ENCODE measurements around the gene ENO1. TPM values are rescaled to one million over a fixed set of nuclear protein-coding genes. Genes with fewer than 3 reads are reported as not detected.

ENO1 gene
- total and polyA plus RNA-seq, 10 of the 15 experiments (the other 5 are each of a cell fraction or from before 2014, with no cell fraction given): 1,850 to 4,219 (median 2,331) TPM

GRCh38 chr1:8926707-8927694 is 48.5 kb upstream of the ENO1 start:
- H3K27ac ChIP-seq (ENCODE audit: control insufficient read depth, insufficient read depth): no peak overlapping the region
- H3K4me1 ChIP-seq (ENCODE audit: control insufficient read depth, insufficient read depth, low read length): no peaks in the 10 kb centered on the region; the same call in 1 of the 2 replicates
- ATAC-seq (no peak), FAIRE-seq (no peak), DNase-seq (ENCODE audit: low read depth, low spot score) (no peak)
- WGBS (ENCODE audit: insufficient coverage, insufficient replicate concordance, low lambda C conversion rate, missing lambda C conversion rate): 52% methylated on average over 12 of the region's 12 CpGs
- H3K27me3 ChIP-seq (replicated peaks in 1 of 2; ENCODE audit: control insufficient read depth in 2 of 2, insufficient read depth in 2 of 2, low read length in 1 of 2): no peaks in the 10 kb centered on the region; a peak in 2 of 4 replicates
- no peaks in the 10 kb centered on the region for H4K20me1 ChIP-seq (ENCODE audit: control insufficient read depth, insufficient read depth)
- no peak overlapping the region for H2AFZ ChIP-seq (ENCODE audit: control insufficient read depth, low read depth, low read length)
- H3K36me3 ChIP-seq (ENCODE audit: control insufficient read depth in 2 of 2, insufficient read depth in 2 of 2, low read length in 1 of 2): no peaks in the 10 kb centered on the region
- intact Hi-C loops (cut with micrococcal nuclease; ENCODE audit: unreplicated experiment): no loop called here
- CTCF ChIA-PET: interaction anchor here (1.0 kb wide), 2 partner anchors 9 to 78 kb away, joined by 3 read pairs; no protein-coding TSS in a partner anchor
- no peak overlapping the region for H3K9ac ChIP-seq (ENCODE audit: control insufficient read depth, insufficient read depth, low read length)
- no peak overlapping the region for H3K4me3 ChIP-seq
- no peaks in the 10 kb centered on the region; the same call in 2 of the 3 replicates for H3K9me3 ChIP-seq (replicated peaks; ENCODE audit: control insufficient read depth, insufficient read depth, low read length)
- POLR2A ChIA-PET: interaction anchor here (0.6 kb wide), 1 partner anchor 545 kb away, joined by 7 read pairs; no protein-coding TSS in a partner anchor
- RAD21 ChIA-PET (ENCODE audit: unreplicated experiment): no interaction called here
- in situ Hi-C loops (cut with MboI): no loop called here
- no peak overlapping the region for H3K4me2 ChIP-seq (ENCODE audit: control insufficient read depth, insufficient read depth)
- no peaks in the 10 kb centered on the region for H3K79me2 ChIP-seq (ENCODE audit: control insufficient read depth, insufficient read depth, low read length)
- SMC1A ChIA-PET (ENCODE audit: uncharacterized antibody, unreplicated experiment): interaction anchor here (0.9 to 1.7 kb wide), 2 partner anchors 8 to 304 kb away, joined by 3 to 5 read pairs; no protein-coding TSS in a partner anchor
- no TSS peak for BruUV-seq (replicated peaks)
- TF ChIP-seq NR2F1 (conservative IDR thresholded peaks at IDR 0.05) (no peak), HDAC2 (IDR thresholded peaks at IDR 0.05) (no peak), TAF1 (IDR thresholded peaks at IDR 0.05; ENCODE audit: borderline replicate concordance, low read depth, low read length) (no peak), MXI1 (IDR thresholded peaks at IDR 0.05; ENCODE audit: low read depth, low read length) (no peak), NR2C1 (IDR thresholded peaks at IDR 0.05) (no peak), MLLT1 (IDR thresholded peaks at IDR 0.05) (no peak), ZSCAN29 (IDR thresholded peaks at IDR 0.05) (no peak), NFXL1 (IDR thresholded peaks at IDR 0.05; ENCODE audit: borderline replicate concordance) (no peak), ZBTB11 (CRISPR knock-in tag; IDR thresholded peaks at IDR 0.05) (no peak), NFYA (IDR thresholded peaks at IDR 0.05; ENCODE audit: borderline replicate concordance, low read depth, low read length) (no peak), SUZ12 (IDR thresholded peaks at IDR 0.05; ENCODE audit: unreplicated experiment) (no peak), PAX8 (IDR thresholded peaks at IDR 0.05) (no peak), NFYB (IDR thresholded peaks at IDR 0.05; ENCODE audit: insufficient read depth, low read depth, low read length) (no peak)
- TF ChIP-seq, protein P1, sequence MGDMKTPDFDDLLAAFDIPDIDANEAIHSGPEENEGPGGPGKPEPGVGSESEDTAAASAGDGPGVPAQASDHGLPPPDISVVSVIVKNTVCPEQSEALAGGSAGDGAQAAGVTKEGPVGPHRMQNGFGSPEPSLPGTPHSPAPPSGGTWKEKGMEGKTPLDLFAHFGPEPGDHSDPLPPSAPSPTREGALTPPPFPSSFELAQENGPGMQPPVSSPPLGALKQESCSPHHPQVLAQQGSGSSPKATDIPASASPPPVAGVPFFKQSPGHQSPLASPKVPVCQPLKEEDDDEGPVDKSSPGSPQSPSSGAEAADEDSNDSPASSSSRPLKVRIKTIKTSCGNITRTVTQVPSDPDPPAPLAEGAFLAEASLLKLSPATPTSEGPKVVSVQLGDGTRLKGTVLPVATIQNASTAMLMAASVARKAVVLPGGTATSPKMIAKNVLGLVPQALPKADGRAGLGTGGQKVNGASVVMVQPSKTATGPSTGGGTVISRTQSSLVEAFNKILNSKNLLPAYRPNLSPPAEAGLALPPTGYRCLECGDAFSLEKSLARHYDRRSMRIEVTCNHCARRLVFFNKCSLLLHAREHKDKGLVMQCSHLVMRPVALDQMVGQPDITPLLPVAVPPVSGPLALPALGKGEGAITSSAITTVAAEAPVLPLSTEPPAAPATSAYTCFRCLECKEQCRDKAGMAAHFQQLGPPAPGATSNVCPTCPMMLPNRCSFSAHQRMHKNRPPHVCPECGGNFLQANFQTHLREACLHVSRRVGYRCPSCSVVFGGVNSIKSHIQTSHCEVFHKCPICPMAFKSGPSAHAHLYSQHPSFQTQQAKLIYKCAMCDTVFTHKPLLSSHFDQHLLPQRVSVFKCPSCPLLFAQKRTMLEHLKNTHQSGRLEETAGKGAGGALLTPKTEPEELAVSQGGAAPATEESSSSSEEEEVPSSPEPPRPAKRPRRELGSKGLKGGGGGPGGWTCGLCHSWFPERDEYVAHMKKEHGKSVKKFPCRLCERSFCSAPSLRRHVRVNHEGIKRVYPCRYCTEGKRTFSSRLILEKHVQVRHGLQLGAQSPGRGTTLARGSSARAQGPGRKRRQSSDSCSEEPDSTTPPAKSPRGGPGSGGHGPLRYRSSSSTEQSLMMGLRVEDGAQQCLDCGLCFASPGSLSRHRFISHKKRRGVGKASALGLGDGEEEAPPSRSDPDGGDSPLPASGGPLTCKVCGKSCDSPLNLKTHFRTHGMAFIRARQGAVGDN (IDR thresholded peaks at IDR 0.05): no peak

Data from GM12878 (cell line).